GM19463 (cell line): ENCODE results near the gene TRPM6.

Experiments used
- ATAC-seq: cut with Tn5 transposase; IDR thresholded peaks from one replicate; pipeline ENCODE4 v1.9.1; 2021; ENCODE audit warnings: mild to moderate bottlenecking, moderate library complexity; ENCODE audit not compliant: unreplicated experiment

The TRPM6 gene

GRCh38 chr9:74726581-74726980 lies 161.1 kb downstream of the TRPM6 start:
- no peak for ATAC-seq

GRCh38 chr9:74724317-74724716 lies 163.4 kb downstream of the TRPM6 start:
- ATAC-seq = no peak

GRCh38 chr9:74721696-74722660 lies 165.7 kb downstream of the TRPM6 start:
- no peak for ATAC-seq

GRCh38 chr9:74719306-74719705 lies 168.4 kb downstream of the TRPM6 start:
- no peak for ATAC-seq

- no peak for ATAC-seq
Observed at GRCh38 chr9:74718709-74719108, 169.0 kb downstream of the TRPM6 start.

- ATAC-seq = no peak
Observed at GRCh38 chr9:74711341-74711740, 176.4 kb downstream of the TRPM6 start.

GRCh38 chr9:74697535-74697934 lies 190.2 kb downstream of the TRPM6 start:
- ATAC-seq = no peak

- no peak for ATAC-seq
Observed at GRCh38 chr9:74696520-74696919, 191.2 kb downstream of the TRPM6 start.

- no peak for ATAC-seq
Observed at GRCh38 chr9:74691058-74691457, 196.7 kb downstream of the TRPM6 start.

- ATAC-seq = no peak
Observed at GRCh38 chr9:74683322-74683721, 204.4 kb downstream of the TRPM6 start.

- ATAC-seq = no peak
Observed at GRCh38 chr9:74681906-74682305, 205.8 kb downstream of the TRPM6 start.

GRCh38 chr9:74674077-74674476 lies 213.6 kb downstream of the TRPM6 start:
- ATAC-seq = no peak
